IPS-NIHi11 (cell line): ENCODE results near the gene CHTF18.

Source experiments
- DNase-seq: peaks from one replicate; pipeline ENCODE4 v3.0.0; 2012; ENCODE audit warnings: mixed read lengths, low spot score

The CHTF18 gene

DNA sequence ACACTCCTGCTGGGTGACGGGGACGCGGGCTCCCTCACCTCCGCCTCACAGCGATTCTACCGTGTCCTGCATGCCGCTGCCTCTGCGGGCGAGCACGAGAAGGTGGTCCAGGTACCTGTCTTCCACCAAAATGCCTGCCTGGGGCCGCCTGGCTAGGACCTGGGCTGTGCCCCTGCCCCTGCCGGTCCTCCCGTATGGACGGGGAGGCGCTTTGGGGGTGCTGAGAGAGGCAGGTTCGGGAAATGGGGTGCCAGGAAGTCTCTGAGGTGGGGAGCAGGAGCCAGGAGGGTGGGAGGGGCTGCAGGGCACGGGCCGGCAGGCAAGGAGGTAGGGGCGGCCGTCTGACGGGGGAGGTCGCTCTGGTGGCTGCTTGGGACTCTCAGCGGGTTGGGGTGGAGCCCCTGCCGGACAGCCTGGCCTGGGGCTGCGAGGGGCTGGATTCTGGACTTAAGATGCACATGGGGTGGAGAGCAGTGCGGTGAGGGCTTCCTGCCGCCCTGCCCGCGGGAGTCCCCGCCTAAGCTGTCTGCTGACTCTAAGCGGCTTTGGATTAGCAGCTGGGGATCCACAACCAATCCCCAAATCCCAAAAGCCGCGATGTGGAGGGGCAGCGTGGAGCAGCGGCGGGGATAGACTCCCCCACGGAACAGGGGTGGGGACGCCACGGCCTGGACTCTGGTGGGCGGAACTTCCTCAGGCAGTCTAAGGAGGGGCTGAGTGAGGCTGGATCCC, 5.8 kb downstream of the CHTF18 start:
- DNase-seq: no peak

DNA sequence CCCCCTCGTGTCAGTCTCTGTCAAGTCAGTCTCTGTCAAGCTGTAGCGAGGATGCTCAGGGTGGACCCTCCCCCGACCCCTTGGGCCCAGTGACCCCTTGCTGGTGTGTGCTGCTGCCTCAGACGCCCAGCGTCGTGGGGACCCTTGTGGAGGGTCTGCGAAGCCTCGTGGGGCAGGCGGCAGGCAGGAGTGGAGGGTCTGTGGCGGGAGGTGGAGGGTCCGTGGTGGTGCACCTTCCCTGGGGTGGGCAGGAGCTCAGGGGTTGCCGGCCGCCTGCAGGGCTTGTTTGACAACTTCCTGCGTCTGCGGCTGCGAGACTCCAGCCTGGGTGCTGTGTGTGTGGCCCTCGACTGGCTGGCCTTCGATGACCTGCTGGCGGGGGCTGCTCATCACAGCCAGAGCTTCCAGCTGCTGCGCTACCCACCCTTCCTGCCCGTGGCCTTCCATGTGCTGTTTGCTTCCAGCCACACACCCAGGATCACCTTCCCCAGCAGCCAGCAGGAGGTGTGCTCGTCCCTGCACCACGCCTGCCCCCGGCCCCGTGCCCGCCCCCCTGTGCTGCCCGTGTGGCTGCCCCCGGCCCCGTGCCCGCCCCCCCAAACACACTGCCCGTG, 6.5 kb downstream of the CHTF18 start:
- no peak for DNase-seq

DNA sequence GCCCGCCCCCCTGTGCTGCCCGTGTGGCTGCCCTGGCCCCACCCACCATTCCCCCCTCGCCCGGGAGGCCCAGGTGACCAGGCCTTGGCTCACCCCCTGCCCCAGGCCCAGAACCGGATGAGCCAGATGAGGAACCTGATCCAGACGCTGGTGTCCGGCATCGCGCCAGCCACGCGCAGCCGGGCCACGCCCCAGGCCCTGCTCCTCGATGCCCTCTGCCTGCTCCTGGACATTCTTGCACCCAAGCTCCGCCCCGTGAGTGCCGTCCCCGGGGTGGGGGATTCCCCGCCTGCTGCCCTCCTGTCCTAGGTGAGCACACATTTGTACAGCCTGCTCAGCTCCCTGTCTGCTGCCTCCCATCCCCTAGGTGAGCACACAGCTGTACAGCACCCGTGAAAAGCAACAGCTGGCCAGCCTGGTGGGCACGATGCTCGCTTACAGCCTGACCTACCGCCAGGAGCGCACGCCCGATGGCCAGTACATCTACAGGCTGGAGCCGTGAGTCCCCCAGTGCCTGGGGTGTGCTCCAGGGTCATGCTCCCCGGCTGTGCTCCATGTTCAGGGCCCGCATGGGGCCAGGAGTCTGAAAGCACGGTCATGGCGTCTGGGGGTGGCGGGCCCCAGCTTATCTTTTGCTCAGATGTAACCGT, 7.3 kb downstream of the CHTF18 start:
- DNase-seq: peak; percentile 59

DNA sequence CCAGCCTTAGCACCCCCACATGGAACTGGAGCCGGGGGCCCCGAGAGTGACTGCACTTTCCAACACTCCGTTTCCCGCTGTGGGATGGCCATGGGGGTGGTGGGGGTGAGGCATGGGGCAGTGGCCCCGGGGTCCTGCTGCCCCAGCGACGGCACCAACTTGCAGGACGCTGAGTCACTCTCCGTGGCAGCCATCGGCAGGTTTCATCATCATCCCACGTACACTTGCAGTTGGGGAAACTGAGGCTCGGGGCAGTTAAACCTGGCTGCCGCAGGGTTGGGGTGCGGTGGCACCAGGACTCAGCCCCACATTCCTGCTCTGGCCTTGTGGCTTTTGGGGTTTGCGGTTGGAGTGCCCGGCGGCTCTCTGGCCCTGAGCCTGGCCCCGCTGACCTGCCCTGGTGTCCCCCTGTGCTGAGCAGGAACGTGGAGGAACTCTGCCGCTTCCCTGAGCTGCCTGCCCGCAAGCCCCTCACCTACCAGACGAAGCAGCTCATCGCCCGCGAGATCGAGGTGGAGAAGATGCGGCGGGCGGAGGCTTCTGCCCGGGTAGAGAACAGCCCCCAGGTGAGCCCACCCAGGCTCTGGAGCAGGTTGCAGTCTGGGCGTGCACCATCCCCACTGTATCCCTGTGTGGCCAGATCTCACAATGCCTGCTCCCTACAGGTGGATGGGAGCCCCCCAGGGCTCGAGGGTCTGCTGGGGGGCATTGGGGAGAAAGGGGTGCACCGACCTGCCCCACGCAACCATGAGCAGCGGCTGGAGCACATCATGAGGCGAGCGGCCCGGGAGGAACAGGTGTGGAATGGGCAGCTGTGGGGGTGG, 8.1 kb downstream of the CHTF18 start:
- DNase-seq: no peak

DNA sequence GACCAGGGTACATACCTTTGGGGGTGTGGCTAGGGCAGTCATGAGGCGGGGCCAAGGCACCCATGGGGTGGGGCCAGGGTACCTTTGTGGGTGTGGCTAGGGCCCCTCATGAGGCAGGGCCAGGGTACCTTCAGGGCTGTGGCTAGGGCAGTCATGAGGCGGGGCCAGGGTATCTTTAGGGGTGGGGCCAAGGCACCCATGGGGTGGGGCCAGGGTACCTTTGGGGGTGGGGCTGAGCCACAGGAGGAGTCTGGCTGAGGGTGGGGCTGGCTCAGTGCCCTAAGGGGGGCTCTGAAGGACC, 8.7 kb downstream of the CHTF18 start:
- DNase-seq: peak; percentile 84

DNA sequence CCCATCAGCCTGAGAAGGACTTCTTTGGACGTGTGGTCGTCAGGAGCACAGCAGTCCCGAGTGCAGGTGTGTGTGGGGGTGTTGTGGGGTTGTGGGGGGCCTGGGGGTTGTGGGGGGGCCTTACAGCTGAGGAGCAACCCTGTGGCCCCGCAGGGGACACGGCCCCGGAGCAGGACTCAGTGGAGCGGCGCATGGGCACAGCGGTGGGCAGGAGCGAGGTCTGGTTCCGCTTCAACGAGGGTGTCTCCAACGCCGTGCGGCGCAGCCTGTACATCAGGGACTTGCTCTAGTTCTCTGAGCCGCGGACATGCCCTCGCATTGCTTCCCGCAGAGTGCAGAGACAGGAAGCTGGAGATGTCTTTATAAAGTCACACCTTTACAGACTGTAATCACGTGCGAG, 9.3 kb downstream of the CHTF18 start:
- DNase-seq: no peak

DNA sequence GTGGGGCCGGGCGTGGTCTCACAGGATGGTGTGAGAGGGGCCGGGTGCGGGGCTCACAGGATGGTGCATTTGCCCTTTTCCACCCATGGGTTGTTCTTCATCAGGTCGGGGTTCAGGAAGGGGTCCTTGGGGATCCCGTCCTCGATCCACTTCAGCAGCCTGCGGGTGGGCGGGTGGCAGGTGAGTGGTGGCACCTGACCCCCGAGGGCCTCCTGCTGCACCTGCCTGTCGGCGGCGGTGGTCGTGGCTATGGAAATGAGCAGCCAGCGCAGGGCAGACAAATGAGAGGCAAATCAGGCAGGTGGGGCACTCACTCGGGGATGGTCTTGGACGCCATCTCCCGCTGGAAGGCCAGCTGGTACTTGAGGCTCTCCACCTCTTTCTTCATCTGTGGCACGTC, 10.2 kb downstream of the CHTF18 start:
- no peak for DNase-seq

DNA sequence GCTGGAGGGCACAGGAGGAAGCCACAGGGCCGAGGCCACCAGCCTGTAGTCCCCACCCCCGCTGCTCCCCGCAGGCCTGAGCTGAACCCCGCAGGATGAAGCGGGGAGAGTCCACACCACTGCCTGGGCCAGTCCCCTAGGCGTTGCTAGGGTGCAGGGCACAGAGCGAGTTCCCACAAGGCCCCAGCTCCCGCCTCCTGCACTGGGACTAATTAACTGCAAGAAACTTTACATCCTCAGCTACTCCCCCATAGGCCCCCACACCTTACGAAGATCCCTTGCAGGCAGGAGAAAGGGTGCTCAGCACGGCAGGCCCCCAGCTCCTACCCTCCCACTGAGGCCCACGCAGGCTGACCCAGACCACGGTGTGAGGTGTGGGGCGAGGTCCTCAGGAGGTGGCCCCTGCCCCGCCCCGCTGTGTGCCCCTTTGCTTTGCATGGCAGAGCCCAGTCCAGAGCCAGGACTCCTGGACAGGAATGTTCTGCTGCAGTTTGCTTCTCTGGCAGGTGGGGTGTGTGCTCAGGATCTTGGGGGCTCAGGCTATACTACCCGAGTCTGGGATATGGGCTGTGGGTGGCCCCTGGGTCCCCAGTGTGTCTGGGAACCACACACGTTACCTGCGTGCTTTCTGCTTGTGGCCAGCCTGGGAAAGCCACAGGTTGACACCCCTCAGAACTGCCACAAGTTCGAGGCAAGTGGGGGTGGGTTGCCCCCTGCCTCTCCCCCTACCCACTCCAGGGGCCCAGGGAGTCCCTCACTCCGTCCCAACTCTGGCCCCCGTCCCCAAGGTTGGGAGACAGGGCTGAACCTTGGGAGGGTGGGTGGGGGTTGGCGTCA, 10.9 kb downstream of the CHTF18 start:
- no peak for DNase-seq

DNA sequence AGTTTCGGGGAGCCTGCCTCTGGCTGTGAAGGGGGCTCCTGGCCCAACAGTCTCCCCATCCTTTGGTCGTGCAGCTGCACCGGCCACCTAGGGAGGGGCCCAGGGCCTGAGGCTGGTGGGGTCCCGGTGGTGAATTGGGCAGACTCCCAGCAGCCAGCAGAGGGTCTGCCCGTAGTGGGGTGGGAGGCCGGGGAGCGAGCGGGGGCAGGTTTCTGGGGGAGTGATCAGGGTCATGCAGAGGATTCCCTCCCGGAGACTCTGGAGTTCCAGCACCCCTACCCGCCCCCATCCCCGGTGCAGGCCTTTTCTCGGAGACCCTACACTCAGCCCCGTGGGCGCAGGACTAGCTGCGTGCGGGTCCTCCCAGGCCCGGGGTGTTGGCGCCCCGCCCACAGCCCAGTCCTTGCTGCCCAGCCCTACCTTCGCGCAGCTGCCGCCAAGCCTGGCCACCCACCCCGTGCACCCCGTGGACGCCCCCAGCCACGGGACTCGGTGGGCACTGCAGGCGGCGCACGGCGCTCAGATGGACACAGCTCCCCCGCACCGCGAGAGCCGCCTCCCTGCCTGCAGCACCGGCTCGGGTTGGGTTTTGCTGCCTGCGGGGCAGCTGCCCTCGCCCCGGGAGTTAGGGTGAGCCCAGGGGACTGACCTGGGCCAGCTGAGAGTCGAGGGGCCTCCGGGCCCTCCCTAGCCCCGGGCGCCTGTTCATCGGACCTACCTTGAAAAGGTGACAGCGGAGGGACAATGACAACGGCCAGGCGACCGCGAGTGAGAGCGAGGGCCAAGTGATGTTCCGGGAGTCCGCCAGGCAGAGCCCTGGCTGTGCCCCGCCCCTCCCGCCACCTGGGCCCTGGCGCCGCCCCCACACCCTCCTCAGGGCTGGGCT, 11.8 kb downstream of the CHTF18 start, which contains the start of gene GNG13:
TSS of gene GNG13 (minus strand) at position 787 of the 886 bp plus-strand sequence. CDS start 1,657 bp downstream, outside the sequence.
- DNase-seq: peak; percentile 84

DNA sequence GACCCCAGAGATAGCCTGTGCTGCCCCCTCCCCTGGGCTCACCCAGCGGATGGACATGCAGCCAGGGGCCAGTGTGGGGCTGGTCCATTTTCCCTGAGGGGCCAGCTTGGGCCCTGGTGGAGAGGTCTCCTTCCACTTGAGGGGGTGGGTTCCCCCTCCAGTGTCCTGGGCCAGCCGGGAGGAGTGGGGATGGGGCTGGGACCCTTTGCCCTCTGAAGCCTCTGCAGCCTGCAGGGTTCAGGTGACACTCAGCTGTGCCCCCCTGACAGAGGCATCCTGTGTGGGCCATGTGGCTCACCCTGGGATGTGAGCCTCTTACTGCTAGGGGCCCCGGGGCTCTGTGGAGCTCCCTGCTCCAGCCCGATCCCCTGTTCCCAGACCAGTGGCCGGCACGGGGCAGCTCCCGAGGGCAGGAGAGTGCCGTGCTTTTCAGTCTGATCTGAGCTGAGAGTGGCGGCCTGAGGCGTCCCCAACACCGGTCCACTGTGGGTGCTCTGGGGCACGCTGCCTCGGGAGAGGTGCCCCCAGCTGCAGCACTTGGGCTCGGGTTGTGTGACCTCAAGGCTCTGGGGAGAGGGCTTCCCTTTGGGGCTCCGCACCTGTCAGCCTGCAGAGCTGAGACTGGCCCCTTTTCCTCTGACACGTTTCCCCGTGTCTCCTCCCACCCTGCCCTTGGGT, 12.6 kb downstream of the CHTF18 start:
- DNase-seq: no peak

DNA sequence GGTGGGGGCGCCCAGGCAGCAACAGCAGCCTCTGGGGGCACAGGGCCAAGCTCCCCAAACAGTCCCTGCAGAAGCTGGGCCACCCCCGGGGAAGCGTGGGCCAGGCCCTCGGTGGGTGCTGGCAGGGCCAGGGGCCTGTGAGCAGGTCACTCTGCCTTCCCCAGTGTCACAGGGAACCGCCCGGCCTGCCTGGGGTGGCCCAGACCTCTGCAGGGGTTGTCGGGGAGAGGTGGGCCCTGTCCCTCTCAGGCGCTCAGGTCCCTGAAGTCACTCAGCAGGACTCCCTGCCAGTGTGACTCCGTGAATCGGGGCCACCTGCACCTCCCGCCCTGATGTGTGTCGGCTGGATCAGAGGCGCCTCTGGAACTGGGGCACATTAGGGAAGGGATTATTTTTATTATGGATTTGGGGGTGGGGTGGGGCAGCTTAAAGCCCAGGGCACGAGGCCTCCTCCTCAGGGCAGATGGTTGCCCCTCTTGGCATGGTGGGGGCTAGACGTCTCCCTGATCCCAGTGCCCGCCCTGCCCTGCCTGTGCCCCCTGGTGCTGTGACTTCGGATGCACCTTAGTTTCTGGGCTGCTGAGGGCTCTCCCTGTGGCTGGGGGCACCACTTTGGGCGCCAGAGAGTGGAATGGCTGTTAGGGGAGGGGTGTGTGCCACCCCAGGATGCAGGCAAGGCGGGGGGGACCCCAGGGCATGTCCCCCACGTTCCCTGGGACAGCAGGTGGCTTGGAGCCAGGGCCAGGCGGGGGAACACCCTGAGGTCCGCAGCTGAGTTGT, 13.4 kb downstream of the CHTF18 start:
- no peak for DNase-seq

DNA sequence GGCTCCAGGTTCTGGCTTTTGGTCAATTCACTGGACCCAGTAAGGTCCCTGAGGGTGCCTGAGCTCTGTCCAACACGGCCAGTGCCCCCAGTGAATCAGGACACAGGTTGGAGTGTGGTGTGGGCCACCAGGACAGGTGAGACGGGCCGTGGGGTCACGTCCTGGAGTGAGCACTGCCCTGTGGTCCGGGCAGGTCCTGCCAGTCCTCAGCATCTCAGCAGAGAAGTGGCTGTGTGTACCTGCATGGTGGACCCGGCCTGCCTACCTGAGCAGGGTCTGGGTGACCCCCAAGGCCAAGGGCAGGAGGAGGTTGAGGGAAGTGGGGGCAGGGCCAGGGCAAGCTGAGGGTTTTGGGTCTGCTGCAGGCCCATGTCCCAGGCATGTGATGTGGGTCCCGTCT, 14.0 kb downstream of the CHTF18 start:
- peak; percentile 5 for DNase-seq

DNA sequence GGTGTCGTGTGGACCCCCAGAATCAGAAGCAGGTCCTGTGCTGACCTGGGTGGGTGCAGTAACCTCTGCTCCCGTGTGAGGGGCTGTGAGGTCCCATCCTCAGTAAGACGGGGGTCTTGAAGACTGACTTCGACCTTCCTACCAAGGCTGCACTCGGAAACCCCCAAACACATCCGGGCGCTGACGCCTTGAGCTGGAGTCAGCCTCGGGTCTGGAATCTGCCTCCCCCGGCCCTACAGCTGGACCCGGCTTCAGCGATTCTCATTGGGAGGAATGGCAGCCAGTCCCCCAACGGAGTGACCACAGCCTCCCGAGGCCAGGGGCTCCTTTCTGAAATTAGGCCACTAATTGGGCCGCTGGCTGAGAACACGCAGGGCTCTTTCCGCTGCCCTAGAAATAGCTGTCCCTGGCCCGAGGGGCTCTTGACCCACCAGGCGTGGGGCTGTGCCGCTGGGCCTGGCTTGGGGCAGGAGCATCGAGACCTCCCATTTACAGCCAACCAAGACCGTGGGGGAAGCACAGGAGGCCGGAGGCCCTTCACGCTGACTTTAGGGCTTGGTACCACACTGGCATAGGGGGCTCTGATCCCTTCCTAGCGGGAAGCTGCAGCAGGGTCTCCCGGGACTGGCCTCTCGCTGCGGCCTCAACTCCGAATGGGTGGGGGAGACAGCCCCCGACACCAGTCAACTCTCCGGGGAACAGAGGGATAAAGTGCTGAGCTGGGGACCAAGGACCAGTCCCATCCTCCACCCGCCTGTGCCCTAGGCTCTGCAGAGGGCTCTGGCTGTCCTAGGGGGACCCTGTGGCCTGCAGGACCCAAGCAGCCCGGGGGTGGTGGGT, 14.7 kb downstream of the CHTF18 start:
- DNase-seq: peak; percentile 10

DNA sequence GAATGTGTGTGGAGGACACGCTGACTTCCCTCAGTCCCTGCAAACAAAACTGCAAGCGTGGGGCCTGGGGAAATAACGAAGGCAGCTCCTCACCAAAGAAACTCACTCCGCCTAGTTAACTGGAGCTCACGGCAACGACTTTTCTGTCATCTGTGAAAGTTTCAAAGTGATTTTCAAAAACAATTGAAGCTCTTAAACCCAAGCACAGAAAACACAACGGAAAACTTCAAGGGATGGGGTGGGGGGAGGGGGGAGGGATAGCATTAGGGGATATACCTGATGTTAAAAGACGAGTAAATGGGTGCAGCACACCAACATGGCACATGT, 15.3 kb downstream of the CHTF18 start:
- DNase-seq: no peak

DNA sequence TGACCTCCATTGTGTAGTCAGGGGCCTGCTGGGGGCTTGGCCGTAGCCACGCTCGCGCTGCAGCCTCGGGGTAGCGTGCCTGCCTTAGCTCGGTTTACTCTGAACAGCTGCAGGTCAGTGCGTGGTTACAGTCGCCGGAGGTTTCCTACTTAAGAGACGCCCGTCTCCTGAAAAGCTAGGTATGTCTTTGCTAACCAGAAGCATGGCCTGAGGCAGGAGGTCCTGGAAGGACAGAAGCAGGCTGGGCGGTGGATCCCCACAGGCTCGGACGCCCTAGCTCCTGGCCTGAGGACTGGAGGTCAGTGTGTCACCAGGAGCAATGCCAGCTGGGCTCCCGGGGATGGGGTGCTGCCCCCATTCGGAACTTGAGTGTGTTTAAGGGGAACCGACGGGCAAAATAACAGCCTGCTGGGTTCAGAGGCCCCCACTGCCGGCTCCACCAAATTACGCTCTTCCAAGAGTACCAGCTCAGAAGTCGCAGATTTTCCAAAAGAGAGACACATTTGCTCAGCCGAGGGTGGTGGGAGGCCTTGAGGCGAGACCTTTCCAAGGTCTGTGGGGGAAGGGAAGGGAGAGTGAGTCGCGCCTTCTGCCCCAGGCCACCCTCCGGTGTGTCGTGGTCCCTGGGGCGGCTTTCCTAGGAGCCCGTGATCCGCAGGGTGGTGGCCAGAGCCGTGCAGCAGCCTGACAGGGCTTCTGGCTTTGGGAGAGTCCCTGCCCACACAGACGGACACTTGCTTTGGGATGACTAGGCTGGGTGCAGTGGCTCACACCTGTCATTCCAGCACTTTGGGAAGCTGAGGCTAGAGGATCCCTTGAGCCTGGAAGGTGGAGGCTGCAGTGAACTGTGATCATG, 16.0 kb downstream of the CHTF18 start:
- peak; percentile 6 for DNase-seq

DNA sequence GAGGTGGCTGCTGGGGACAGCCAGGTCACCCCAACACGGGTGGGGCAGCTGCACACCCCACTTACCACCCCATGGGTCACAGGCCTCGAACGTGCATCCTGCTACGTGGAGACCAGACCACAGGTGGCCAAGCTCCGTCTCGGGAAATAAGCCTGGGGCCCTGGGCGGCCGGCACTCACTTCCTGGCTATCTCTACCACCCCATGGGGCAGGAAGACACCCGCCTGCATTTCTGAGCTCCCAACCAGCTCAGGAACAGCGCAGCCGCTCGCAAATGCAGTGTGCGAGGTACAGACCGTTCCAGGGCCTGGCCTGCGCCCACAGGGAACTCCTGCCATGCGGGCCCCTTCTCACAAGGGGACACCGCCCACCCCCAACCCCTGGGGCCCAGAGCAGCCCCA, 17.1 kb downstream of the CHTF18 start:
- DNase-seq: no peak

DNA sequence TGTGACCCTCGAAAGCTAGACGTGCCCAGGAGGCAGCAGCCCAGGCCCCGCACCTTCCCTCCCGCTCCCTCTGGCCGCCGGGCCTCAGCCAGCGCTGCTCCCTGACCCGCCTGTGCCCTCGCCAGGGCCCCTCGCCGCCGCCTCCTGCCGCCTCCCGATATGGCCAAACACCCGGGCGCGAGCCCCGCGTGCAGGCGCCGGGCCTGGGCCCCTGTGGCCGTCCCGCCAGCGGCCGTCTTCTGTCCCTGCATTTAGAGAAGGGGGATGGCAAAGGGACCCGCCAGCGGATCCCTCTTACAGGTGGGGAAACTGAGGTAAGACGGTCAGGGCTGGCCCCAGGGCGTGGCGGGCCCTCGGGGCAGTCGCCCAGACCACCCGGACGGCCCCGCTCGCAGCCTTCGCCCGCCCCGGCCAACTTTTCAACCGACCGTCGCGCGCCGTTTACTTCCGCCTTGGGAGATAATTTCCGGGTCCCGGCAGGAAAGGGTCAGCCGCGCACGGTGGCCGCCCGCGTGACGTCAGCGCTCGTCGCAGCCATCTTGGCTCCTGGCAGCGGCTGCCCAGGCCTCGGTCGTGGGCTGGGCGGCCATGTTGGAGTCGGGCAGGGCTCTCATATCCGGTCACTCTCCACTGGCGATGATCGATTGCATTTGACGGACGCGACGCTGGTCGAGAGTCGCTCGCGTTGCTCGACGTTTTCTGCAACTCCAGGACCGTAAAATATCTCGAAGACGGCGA, 19.1 kb downstream of the CHTF18 start:
- DNase-seq: peak; percentile 98
